GM13977 (cell line): ENCODE results near the gene EGFLAM.

Experiments
- DNase-seq: peaks from one replicate; pipeline ENCODE4 v3.0.0; 2012; ENCODE audit warnings: low spot score
- in situ Hi-C: fragments of 300-500 bp; cut with MboI; formaldehyde crosslinking; loops from one replicate; pipeline ENCODE4 v1.12.0; 2022; ENCODE audit warnings: low sequenced_read_pairs, low pct_unique_long_range_greater_than_20kb, mixed read lengths, inconsistent platforms; ENCODE audit not compliant: unreplicated experiment
- TF ChIP-seq, protein P1 (sequence below): IDR thresholded peaks from 2 replicates; pipeline ENCODE4 v1.5.1; 2012; ENCODE audit warnings: mild to moderate bottlenecking, control low read depth; ENCODE audit not compliant: insufficient read depth; ENCODE audit errors: extremely low read depth, missing control alignments

Gene EGFLAM

DNA sequence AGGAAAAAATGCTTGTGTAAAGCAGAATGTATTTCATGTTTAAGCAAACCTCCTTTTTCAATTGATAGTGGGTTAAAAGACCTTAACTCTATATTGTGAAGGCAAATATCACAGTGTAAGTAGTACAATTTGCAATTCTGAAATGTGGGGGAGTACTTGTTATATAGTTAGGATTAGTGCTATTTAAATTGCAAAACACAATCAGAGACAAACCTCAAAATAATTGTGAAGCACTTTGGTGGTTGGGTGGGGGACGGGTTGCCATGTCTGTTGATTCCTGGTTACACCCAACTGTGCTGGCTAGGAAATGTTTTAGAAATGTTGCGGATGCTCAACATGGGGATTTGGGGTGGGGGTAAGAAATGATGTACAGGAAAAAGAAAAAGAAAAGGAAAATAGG lies 37.4 kb downstream of the EGFLAM start:
- no peak for DNase-seq
- TF ChIP-seq, protein P1, sequence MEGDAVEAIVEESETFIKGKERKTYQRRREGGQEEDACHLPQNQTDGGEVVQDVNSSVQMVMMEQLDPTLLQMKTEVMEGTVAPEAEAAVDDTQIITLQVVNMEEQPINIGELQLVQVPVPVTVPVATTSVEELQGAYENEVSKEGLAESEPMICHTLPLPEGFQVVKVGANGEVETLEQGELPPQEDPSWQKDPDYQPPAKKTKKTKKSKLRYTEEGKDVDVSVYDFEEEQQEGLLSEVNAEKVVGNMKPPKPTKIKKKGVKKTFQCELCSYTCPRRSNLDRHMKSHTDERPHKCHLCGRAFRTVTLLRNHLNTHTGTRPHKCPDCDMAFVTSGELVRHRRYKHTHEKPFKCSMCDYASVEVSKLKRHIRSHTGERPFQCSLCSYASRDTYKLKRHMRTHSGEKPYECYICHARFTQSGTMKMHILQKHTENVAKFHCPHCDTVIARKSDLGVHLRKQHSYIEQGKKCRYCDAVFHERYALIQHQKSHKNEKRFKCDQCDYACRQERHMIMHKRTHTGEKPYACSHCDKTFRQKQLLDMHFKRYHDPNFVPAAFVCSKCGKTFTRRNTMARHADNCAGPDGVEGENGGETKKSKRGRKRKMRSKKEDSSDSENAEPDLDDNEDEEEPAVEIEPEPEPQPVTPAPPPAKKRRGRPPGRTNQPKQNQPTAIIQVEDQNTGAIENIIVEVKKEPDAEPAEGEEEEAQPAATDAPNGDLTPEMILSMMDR, result no peak
- in situ Hi-C loops, result no loop called here

DNA sequence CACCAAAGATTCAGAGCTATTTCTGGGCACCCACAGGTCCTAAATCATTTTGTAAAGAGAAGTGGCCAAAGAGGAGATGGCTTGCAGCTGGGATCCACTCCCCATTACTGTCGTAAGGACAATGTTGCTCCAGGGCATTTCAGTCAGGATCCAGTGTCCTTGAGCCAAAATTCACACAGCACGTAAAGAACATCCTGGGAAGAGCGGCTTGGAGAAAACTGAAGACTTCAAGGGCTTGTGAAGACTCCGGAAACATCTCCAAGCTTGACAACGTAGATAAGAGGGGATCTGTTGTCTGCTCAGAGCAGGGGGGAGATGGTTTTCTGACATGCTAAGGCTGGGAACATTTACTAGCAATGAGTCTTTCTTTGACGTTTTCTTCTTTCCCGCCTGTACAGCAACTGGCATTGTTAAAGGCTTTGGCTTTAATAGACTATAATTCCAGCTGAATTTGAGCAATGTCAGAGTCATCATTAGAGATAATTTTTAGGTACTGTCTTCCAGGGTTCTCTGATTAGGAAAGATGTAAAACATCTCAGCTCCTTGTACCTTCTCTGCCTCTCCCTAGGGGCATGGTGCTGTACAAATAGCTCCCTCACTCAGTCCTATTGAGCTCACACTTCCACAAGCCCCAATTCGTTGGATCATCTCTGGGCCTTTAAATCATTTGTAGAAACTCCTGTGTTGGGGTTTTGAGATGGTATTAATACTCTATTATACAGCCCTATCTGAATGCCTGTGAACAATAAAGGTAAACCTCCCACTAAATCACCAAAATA lies 39.7 kb downstream of the EGFLAM start:
- DNase-seq, result no peak
- in situ Hi-C loops, result no loop called here
- TF ChIP-seq, protein P1, result no peak

DNA sequence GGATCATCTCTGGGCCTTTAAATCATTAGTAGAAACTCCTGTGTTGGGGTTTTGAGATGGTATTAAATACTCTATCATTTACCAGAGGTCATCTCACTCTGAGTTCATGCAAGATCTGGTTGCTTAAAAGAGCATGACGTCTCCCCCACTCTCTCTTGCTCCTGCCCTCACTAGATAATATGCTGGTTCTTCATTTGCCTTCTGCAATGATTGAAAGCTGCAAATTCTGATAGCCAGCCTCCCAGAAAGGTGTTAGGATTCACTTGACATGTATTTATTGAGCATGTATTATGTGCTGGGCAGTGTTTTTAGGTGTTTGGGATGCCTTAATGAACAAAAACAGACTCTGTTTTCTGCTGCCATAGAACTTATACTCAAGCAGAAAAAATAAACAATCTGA lies 41.2 kb downstream of the EGFLAM start:
- TF ChIP-seq, protein P1, result no peak
- in situ Hi-C loops, result no loop called here
- DNase-seq, result no peak

DNA sequence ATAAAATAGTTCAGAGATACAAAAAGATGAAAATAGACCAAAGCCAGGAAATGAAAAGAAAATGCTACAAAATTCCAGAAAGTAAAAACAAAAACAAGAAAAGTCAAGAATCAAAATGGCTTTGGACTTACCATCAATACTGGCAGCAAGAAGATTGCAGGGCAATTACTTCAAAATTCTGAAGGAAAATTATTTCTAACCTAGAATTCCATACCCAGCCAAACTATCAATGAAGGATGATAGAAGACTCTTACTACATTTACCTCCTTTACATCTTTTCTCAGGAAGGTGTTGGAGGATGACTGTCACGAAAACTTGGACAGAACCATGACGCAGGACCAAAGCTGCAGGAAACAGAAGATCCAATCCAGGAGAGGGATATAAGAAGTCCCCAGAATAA lies 46.8 kb downstream of the EGFLAM start:
- DNase-seq, result no peak
- TF ChIP-seq, protein P1, result no peak
- in situ Hi-C loops, result no loop called here

DNA sequence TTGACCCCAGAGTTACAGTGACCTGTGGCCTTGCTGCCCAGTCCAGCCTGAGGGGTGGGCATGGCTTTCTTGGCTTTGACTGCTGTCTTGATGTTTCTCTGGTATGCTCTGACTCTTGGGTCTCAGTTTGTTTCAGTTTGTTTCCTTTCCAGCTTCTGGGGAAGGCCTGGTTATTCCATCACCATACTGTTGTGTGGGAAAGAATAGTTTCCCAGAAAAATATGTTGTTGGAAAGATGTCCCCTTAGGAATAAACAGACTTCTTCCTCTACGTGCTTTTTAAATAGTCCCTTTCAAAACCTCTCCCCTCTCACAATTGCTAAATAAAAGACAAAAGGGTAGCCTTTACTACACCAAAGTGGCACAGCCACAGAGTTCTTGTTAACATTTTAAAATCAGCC lies 49.5 kb downstream of the EGFLAM start:
- in situ Hi-C loops, result no loop called here
- TF ChIP-seq, protein P1, result no peak
- no peak for DNase-seq

DNA sequence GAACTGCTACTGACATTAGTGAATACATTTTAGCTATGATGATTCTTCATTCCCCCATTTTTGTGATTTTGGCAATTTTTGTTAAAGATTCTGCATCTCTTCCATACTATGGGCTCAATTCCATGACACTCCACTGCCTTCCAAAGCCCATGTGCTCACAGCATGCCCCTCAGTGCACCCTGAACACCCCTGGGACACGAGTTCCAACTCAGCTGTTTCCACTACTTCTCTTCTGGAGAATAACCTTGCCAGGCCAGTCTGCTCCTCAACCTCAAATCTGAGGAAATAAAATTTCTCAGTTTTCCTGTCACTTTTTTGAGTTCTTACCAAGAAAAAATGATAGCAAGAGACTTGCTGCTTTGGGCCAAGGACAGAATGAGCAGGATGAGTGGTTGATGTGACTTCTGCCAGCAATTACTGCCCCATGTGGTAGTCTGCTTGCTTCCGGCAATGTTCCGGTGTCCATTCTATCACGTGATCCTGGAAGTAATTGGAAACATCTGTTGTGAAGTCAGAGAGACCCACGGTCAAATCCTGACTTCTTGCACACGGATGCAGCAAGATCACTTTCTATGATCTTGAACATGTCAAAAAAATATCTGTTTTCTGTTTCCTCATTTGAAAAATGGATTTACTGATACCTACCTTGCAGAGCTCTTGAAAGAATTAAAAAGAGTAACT lies 58.3 kb downstream of the EGFLAM start:
- in situ Hi-C loops, result no loop called here
- TF ChIP-seq, protein P1, result no peak
- DNase-seq, result no peak
